WTC11 (cell line): ENCODE measurements around the gene KCNJ18. TPM values are rescaled to one million over a fixed set of nuclear protein-coding genes. Genes with fewer than 3 reads are reported as not detected.
"Not testable (repeated sequence)": the region's sequence is repeated elsewhere in the genome, so short reads cannot be mapped to it uniquely, and the experiment has no call there.

Experiments
- ATAC-seq: fragments of 200-7000 bp; cut with Tn5 transposase; 2 replicates; pipeline ENCODE4 v1.10.0; 2021; ENCODE audit warnings: mild to moderate bottlenecking, moderate library complexity
- CTCF ChIA-PET: fragments of 300-600 bp; sonication (Branson Sonifier 250); formaldehyde crosslinking; loops from one replicate; lab custom pipeline; 2021; ENCODE audit warnings: antibody characterized with exemption; lab: Charles Lee
- POLR2A ChIA-PET: fragments of 350-600 bp; sonication (Branson Sonifier 250); formaldehyde crosslinking; loops from one replicate; lab custom pipeline; 2021; ENCODE audit warnings: antibody characterized with exemption; lab: Charles Lee
- DNase-seq: peaks from one replicate; pipeline ENCODE4 v3.0.0; 2021; ENCODE audit warnings: low spot score
- H3K27ac Mint-ChIP-seq: 2 replicates; pipeline ENCODE4 v1.8.0; 2021; ENCODE audit warnings: mixed read lengths
- H3K27me3 Mint-ChIP-seq: 2 replicates; pipeline ENCODE4 v1.8.0; 2021; ENCODE audit warnings: low read depth, mild to moderate bottlenecking, moderate library complexity, mixed read lengths
- H3K36me3 Mint-ChIP-seq: 2 replicates; pipeline ENCODE4 v1.8.0; 2021; ENCODE audit warnings: mixed read lengths
- H3K4me1 Mint-ChIP-seq: 2 replicates; pipeline ENCODE4 v1.8.0; 2022; ENCODE audit warnings: mixed read lengths
- H3K4me3 Mint-ChIP-seq: 2 replicates; pipeline ENCODE4 v1.8.0; 2021; ENCODE audit warnings: mild to moderate bottlenecking, moderate library complexity, mixed read lengths
- H3K9me3 Mint-ChIP-seq: 2 replicates; pipeline ENCODE4 v1.8.0; 2021; ENCODE audit warnings: mixed read lengths
- ATF1 ChIP-seq: sonication (generic); formaldehyde crosslinking; IDR thresholded peaks from 2 replicates; pipeline ENCODE4 v1.8.1; 2023; ENCODE audit warnings: mild to moderate bottlenecking, moderate library complexity, missing genetic modification reagents
- E2F5 ChIP-seq: sonication (generic); formaldehyde crosslinking; IDR thresholded peaks from 2 replicates; pipeline ENCODE4 v1.8.1; 2022; ENCODE audit warnings: mild to moderate bottlenecking, moderate library complexity, missing genetic modification reagents
- GABPB1 ChIP-seq: sonication (generic); formaldehyde crosslinking; IDR thresholded peaks from 2 replicates; pipeline ENCODE4 v1.8.1; 2023; ENCODE audit warnings: mild to moderate bottlenecking, missing genetic modification reagents
- MXD4 ChIP-seq: fragments of 250-450 bp; sonication (Bioruptor Pico); IDR thresholded peaks from 2 replicates; pipeline ENCODE4 v1.8.0; 2021; ENCODE audit warnings: mild to moderate bottlenecking, moderate library complexity, borderline replicate concordance
- NFYB ChIP-seq: sonication (generic); formaldehyde crosslinking; conservative IDR thresholded peaks from 2 replicates; pipeline ENCODE4 v1.8.0; 2022; ENCODE audit warnings: low read depth, missing genetic modification reagents
- NR1H2 ChIP-seq: sonication (generic); formaldehyde crosslinking; IDR thresholded peaks from 2 replicates; pipeline ENCODE4 v1.9.0; 2021; ENCODE audit warnings: mild to moderate bottlenecking, moderate library complexity, missing genetic modification reagents
- STAT6 ChIP-seq: sonication (generic); formaldehyde crosslinking; conservative IDR thresholded peaks from 2 replicates; pipeline ENCODE4 v1.8.1; 2023; ENCODE audit warnings: mild to moderate bottlenecking, low read depth, missing genetic modification reagents, moderate library complexity
- ZNF281 ChIP-seq: sonication (generic); formaldehyde crosslinking; IDR thresholded peaks from 2 replicates; pipeline ENCODE4 v1.8.0; 2023; ENCODE audit warnings: mild to moderate bottlenecking, missing genetic modification reagents
- total RNA-seq: library from RNA; stranded (reverse); gene quantifications from 3 replicates; pipeline ENCODE4 v1.2.3, GENCODE V29; 2021

Gene KCNJ18
- total RNA-seq, 1 experiment from 2014 or later, result not detected

GRCh38 chr17:21680366-21680765, 12.0 kb upstream of the KCNJ18 start:
- Mint-ChIP-seq H3K27me3 (peaks cover 22% of the 10 kb centered on the region), H3K9me3 (peaks cover 38% of the 10 kb centered on the region), H3K36me3 (peaks cover 47% of the 10 kb centered on the region), H3K4me1 (no peaks in the 10 kb centered on the region)
- DNase-seq (no peak), ATAC-seq (no peak)
- POLR2A ChIA-PET, result no interaction called here
- TF ChIP-seq MXD4, result no peak
- no peak for TF ChIP-seq NR1H2
- TF ChIP-seq GABPB1 (CRISPR knock-in tag), result no peak
- TF ChIP-seq ZNF281 (CRISPR knock-in tag), result no peak
- no peak for TF ChIP-seq E2F5
- TF ChIP-seq NFYB, result no peak
- no peak for TF ChIP-seq STAT6 (CRISPR knock-in tag)
- TF ChIP-seq ATF1, result no peak
- TF ChIP-seq, all 79 proteins: peak for 0
- Mint-ChIP-seq H3K4me3 (no peak overlapping the region), H3K27ac (no peak overlapping the region)
- CTCF ChIA-PET, result no interaction called here

GRCh38 chr17:21680850-21681351, 11.4 kb upstream of the KCNJ18 start:
- Mint-ChIP-seq H3K36me3 (peaks cover 41% of the 10 kb centered on the region), H3K9me3 (peaks cover 32% of the 10 kb centered on the region), H3K27me3 (peaks cover 17% of the 10 kb centered on the region)
- POLR2A ChIA-PET, ATAC-seq, CTCF ChIA-PET, H3K4me3 Mint-ChIP-seq, H3K4me1 Mint-ChIP-seq, H3K27ac Mint-ChIP-seq, DNase-seq: not testable (repeated sequence)

GRCh38 chr17:21681576-21681975, 10.7 kb upstream of the KCNJ18 start:
- H3K27ac Mint-ChIP-seq, result not testable (repeated sequence)
- Mint-ChIP-seq H3K36me3 (peaks cover 43% of the 10 kb centered on the region), H3K9me3 (peaks cover 32% of the 10 kb centered on the region)

GRCh38 chr17:21682130-21682529, 10.2 kb upstream of the KCNJ18 start:
- ATAC-seq, H3K27ac Mint-ChIP-seq, H3K4me3 Mint-ChIP-seq, DNase-seq, H3K4me1 Mint-ChIP-seq, POLR2A ChIA-PET, CTCF ChIA-PET: not testable (repeated sequence)
- Mint-ChIP-seq H3K9me3 (peaks cover 32% of the 10 kb centered on the region), H3K36me3 (peaks cover 43% of the 10 kb centered on the region), H3K27me3 (peaks cover 23% of the 10 kb centered on the region)

More at GRCh38 chr17:21681576-21681975, 10.7 kb upstream of the KCNJ18 start:
- CTCF ChIA-PET, H3K4me3 Mint-ChIP-seq, H3K4me1 Mint-ChIP-seq, ATAC-seq, DNase-seq, POLR2A ChIA-PET: not testable (repeated sequence)
- peaks cover 18% of the 10 kb centered on the region for H3K27me3 Mint-ChIP-seq

- Mint-ChIP-seq H3K27me3 (peaks cover 12% of the 10 kb centered on the region), H3K9me3 (peaks cover 30% of the 10 kb centered on the region), H3K36me3 (peaks cover 41% of the 10 kb centered on the region)
- DNase-seq, H3K27ac Mint-ChIP-seq, H3K4me3 Mint-ChIP-seq, H3K4me1 Mint-ChIP-seq, ATAC-seq, CTCF ChIA-PET, POLR2A ChIA-PET: not testable (repeated sequence)
These were observed 9.1 kb upstream of the KCNJ18 start for GRCh38 chr17:21683142-21683712.

GRCh38 chr17:21683897-21684296, 8.4 kb upstream of the KCNJ18 start:
- ATAC-seq, H3K4me1 Mint-ChIP-seq, H3K27ac Mint-ChIP-seq, POLR2A ChIA-PET, H3K4me3 Mint-ChIP-seq, H3K27me3 Mint-ChIP-seq, DNase-seq, CTCF ChIA-PET: not testable (repeated sequence)
- peaks cover 30% of the 10 kb centered on the region for H3K9me3 Mint-ChIP-seq
- H3K36me3 Mint-ChIP-seq, result peaks cover 36% of the 10 kb centered on the region

GRCh38 chr17:21684384-21684783, 7.9 kb upstream of the KCNJ18 start:
- H3K4me3 Mint-ChIP-seq, H3K4me1 Mint-ChIP-seq, DNase-seq, POLR2A ChIA-PET, H3K27ac Mint-ChIP-seq, CTCF ChIA-PET, H3K27me3 Mint-ChIP-seq, ATAC-seq: not testable (repeated sequence)
- peaks cover 26% of the 10 kb centered on the region for H3K9me3 Mint-ChIP-seq
- H3K36me3 Mint-ChIP-seq, result peaks cover 32% of the 10 kb centered on the region

GRCh38 chr17:21685061-21685795, 7.1 kb upstream of the KCNJ18 start:
- peaks cover 30% of the 10 kb centered on the region for H3K9me3 Mint-ChIP-seq
- ATAC-seq, POLR2A ChIA-PET, H3K4me1 Mint-ChIP-seq, DNase-seq, H3K27ac Mint-ChIP-seq, H3K4me3 Mint-ChIP-seq, CTCF ChIA-PET: not testable (repeated sequence)
- peaks cover 32% of the 10 kb centered on the region for H3K36me3 Mint-ChIP-seq
- peaks cover 13% of the 10 kb centered on the region for H3K27me3 Mint-ChIP-seq
